Spleen (tissue), 11 donors: ENCODE data around the gene SIK1. TPM values are rescaled to one million over a fixed set of nuclear protein-coding genes. Genes with fewer than 3 reads are reported as not detected.

Source experiments
- DNase-seq: peaks from one replicate; pipeline ENCODE4 v3.0.0-alpha.2; 2020
- H3K27ac ChIP-seq, 8 donors: fragments of 200-600 bp; sonication (generic) in 7 of 8; 1 replicate in 4 of 8; 2 replicates in 4 of 8; pipeline versions ENCODE4 v1.5.0 to v1.8.0; 2016 to 2021; ENCODE audit warnings: inconsistent platforms in 4 of 8, mild to moderate bottlenecking in 4 of 8, moderate library complexity in 1 of 8
- H3K27me3 ChIP-seq, 7 donors: fragments of 200-600 bp; sonication (generic) in 6 of 7; replicated peaks in 1 of 7; 1 replicate in 4 of 7; 2 replicates in 3 of 7; pipeline versions ENCODE4 v1.5.0 to v1.8.0; 2016 to 2021; ENCODE audit warnings: inconsistent platforms in 3 of 7, mild to moderate bottlenecking in 1 of 7
- H3K36me3 ChIP-seq, 6 donors: fragments of 200-600 bp; sonication (generic) in 5 of 6; 1 replicate in 4 of 6; 2 replicates in 2 of 6; pipeline versions ENCODE4 v1.5.0 to v1.8.0; 2016 to 2021; ENCODE audit warnings: inconsistent platforms in 2 of 6
- H3K4me1 ChIP-seq, 6 donors: fragments of 200-600 bp; sonication (generic) in 5 of 6; 1 replicate in 3 of 6; 2 replicates in 3 of 6; pipeline versions ENCODE4 v1.5.0 to v1.8.0; 2016 to 2021; ENCODE audit warnings: inconsistent platforms in 3 of 6
- H3K4me3 ChIP-seq, 8 donors: fragments of 200-600 bp; sonication (generic) in 7 of 8; 1 replicate in 4 of 8; 2 replicates in 4 of 8; pipeline versions ENCODE4 v1.5.0 to v1.8.0; 2016 to 2021; ENCODE audit warnings: inconsistent platforms in 4 of 8, mild to moderate bottlenecking in 4 of 8, moderate library complexity in 2 of 8
- H3K9me3 ChIP-seq, 8 donors: fragments of 200-600 bp; sonication (generic) in 7 of 8; 1 replicate in 4 of 8; 2 replicates in 4 of 8; pipeline versions ENCODE4 v1.5.0 to v1.8.0; 2016 to 2021; ENCODE audit warnings: inconsistent platforms in 4 of 8
- POLR2A ChIP-seq, 3 donors: fragments of 450-650 bp; IDR thresholded peaks; one replicate each; pipeline ENCODE4 v1.5.1; 2017; ENCODE audit warnings: antibody characterized with exemption in 3 of 3, mild to moderate bottlenecking in 1 of 3
- POLR2AphosphoS5 ChIP-seq, 3 donors: sonication (generic); formaldehyde crosslinking; IDR thresholded peaks; one replicate each; pipeline ENCODE4 v1.5.1; 2017; ENCODE audit warnings: antibody characterized with exemption in 3 of 3
- WGBS, 5 donors: extraction: QIAGEN DNeasy Blood & Tissue Kit in 3 of 5; methylation state at CpG; one replicate each; pipeline versions ENCODE4 v1.1.5 to v1.1.7; 2013 to 2018; 5-methylcytosine and 5-hydroxymethylcytosine counted together
- intact Hi-C: fragments of 100-400 bp; cut with DNase I; formaldehyde crosslinking; loops from one replicate; pipeline ENCODE4 v1.15.0; 2023; ENCODE audit warnings: low total_unique reads
- polyA plus RNA-seq, 3 donors: library from polyadenylated mRNA; stranded (reverse); fragments of 200-250 nt; gene quantifications; one replicate each; pipeline ENCODE4 v1.2.1, GENCODE V29; 2013
- total RNA-seq, 7 donors: library from RNA; depleted of rRNA in 3 of 7; stranded (reverse); fragments of >200 nt in 3 of 7; fragmentation: NEBNext Ultra II Directional in 4 of 7; extraction: Animal tissue kit (Norgen Biotek cat#: 25700) in 4 of 7; gene quantifications; one replicate each; pipeline versions ENCODE4 v1.1.0 to v1.2.1, GENCODE V29; 2016 to 2021
- TF ChIP-seq, protein P1 (sequence below), 11 experiments: fragments of 200-600 bp in 7 of 11; fragments of 450-650 bp in 4 of 11; sonication (generic) in 4 of 11; IDR thresholded peaks in 8 of 11; conservative IDR thresholded peaks in 3 of 11; 1 replicate in 7 of 11; 2 replicates in 4 of 11; pipeline versions ENCODE4 v1.4.0 to v1.8.0; 2016 to 2021; ENCODE audit warnings: antibody characterized with exemption in 11 of 11, inconsistent platforms in 4 of 11, mild to moderate bottlenecking in 1 of 11
- donor health status: healthy with polysubstance abuse.
- donor health status: DM: no; HTN: no; CAD: no; lungs with moderate emphysema.
- donor health status: DM: no; HTN: no; CAD: no.
- donor health status: Bipolar disorder and iron deficiency.
- donor health status: healthy.
- donor health status: DM: no; HTN: no; CAD: no.
- donor health status: DM: yes; HTN: yes; CAD: no.

SIK1 gene
- total and polyA plus RNA-seq, 10 donors = 0.48 to 43.9 (median 12.2) TPM

DNA sequence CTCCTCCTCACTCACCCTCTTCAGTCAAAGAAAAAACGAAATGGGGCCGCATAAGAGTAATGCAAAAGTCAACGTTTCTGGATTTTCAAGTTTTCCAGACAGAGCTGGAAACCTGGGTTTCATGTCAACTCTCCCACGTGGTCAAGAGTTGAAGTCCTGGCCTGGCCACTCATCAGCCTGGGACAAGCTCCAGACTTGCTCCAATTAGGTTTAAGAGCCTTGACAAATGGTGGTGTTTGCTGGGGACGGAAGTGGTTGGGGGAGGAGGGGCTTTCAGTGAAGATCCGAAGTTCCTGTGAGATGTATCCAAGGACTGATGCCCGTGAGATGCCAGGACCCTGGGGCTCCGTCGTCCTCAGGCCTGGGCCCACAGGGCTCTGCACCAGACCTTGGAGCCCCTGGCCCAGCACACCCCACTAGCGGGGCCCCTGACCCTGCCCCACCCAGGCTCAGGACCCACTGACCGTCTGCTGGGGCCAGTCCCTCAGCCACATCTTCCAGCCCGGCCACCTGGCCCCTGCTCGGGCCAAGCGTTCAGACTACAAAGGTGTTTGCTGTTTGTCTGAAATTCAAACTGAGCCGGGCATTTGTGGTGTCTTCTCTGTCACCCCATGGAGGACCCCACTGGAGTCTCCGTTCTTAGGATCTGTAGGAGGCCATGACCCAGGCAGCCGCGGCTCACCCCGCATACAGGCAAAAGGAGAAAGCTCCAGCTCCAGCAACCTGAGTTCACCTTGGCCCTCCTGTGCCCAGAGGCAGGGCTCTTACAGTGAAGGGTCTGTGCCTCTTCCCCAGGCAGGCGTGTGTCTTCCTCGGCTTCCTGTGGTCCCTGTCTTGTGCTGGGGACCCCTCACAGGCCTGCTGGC is 53.3 kb downstream of the SIK1 start:
- no peak for DNase-seq
- intact Hi-C loops = no loop called here
- WGBS, 5 donors = 75 to 91% (median 87%) methylated on average over 13 to 21 of the region's 21 CpGs
- Histone ChIP-seq H3K9me3 (no peaks in the 10 kb centered on the region), H3K27ac (peak overlapping the region in 1 of 8 donors; percentile 4), H3K4me3 (no peak overlapping the region), H3K4me1 (peaks cover 0 to 16% (median under 1%) of the 10 kb centered on the region in 6 donors), H3K36me3 (no peaks in the 10 kb centered on the region), H3K27me3 (no peaks in the 10 kb centered on the region)
- TF ChIP-seq, protein P1, sequence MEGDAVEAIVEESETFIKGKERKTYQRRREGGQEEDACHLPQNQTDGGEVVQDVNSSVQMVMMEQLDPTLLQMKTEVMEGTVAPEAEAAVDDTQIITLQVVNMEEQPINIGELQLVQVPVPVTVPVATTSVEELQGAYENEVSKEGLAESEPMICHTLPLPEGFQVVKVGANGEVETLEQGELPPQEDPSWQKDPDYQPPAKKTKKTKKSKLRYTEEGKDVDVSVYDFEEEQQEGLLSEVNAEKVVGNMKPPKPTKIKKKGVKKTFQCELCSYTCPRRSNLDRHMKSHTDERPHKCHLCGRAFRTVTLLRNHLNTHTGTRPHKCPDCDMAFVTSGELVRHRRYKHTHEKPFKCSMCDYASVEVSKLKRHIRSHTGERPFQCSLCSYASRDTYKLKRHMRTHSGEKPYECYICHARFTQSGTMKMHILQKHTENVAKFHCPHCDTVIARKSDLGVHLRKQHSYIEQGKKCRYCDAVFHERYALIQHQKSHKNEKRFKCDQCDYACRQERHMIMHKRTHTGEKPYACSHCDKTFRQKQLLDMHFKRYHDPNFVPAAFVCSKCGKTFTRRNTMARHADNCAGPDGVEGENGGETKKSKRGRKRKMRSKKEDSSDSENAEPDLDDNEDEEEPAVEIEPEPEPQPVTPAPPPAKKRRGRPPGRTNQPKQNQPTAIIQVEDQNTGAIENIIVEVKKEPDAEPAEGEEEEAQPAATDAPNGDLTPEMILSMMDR (IDR thresholded peaks at IDR 0.05 in 8 of 11, conservative IDR thresholded peaks at IDR 0.05 in 3 of 11) = no peak

DNA sequence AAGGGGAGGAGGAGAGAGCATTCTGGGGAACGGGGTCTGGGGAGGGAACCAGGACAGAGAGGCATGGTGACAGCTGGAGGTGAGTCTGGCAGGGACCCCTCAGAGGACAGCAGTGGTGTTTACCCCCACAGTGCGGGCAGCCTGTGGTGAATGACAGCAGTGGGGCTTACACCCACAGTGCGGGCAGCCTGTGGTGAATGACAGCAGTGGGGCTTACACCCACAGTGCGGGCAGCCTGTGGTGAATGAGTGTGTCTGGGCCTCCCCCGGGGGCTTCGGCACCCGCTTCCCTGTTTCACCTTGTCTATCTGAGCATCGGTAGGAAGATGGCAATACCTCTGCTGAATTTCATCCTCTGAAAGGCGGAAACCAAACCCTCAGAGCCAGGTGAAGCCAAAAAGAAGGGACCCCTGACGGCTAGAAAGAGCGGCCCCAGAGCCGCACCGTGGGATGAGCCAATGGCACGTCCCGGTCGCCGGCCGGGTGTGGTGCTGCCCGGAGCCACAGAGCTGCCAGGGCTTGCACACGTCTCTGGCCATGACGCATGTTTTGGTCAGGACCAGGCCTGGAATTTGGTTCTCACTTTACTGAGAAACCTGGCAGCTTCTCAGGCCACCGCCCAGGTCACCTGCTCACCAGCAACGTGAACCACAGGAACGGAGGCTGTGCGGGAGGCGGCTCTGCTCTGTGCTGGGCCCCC is 54.1 kb downstream of the SIK1 start:
- no peak for DNase-seq
- WGBS, 5 donors = 88 to 93% (median 92%) methylated on average over 20 to 26 of the region's 26 CpGs
- intact Hi-C loops = no loop called here
- H3K9me3 ChIP-seq = no peaks in the 10 kb centered on the region
- no peak overlapping the region for H3K27ac ChIP-seq
- no peaks in the 10 kb centered on the region for H3K27me3 ChIP-seq
- TF ChIP-seq POLR2A (IDR thresholded peaks at IDR 0.05) (no peak), POLR2AphosphoS5 (IDR thresholded peaks at IDR 0.05) (no peak)
- TF ChIP-seq, protein P1 (IDR thresholded peaks at IDR 0.05 in 8 of 11, conservative IDR thresholded peaks at IDR 0.05 in 3 of 11) = no peak
- H3K4me3 ChIP-seq = no peak overlapping the region
- peaks cover 0 to 22% (median 4%) of the 10 kb centered on the region in 6 donors for H3K4me1 ChIP-seq
- no peaks in the 10 kb centered on the region for H3K36me3 ChIP-seq

DNA sequence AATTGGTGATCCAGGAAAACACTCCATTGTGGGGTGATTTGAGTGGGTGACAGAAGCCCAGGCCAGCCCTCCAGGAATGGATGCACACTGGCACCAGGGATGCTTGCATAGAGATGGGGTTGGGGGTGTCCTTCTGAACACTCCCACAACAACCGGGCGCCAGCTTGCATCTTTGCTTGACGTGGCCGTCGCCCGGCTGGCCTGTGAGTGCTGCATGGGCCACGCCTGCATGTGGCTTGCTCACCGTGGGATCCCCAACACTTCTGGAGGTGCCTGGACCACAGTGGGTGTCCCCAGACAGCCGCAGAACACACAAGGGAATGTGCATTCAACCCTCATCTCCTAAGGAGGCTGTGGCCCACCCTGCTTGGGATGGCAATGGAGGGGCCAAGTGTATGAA is 55.1 kb downstream of the SIK1 start:
- DNase-seq = no peak
- Histone ChIP-seq H3K27me3 (no peaks in the 10 kb centered on the region), H3K4me1 (peaks cover 5 to 32% (median 15%) of the 10 kb centered on the region in 6 donors), H3K4me3 (no peak overlapping the region), H3K27ac (no peak overlapping the region), H3K36me3 (no peaks in the 10 kb centered on the region), H3K9me3 (no peaks in the 10 kb centered on the region)
- no peak for TF ChIP-seq POLR2A (IDR thresholded peaks at IDR 0.05)
- TF ChIP-seq, protein P1 (IDR thresholded peaks at IDR 0.05 in 8 of 11, conservative IDR thresholded peaks at IDR 0.05 in 3 of 11) = no peak
- TF ChIP-seq POLR2AphosphoS5 (IDR thresholded peaks at IDR 0.05) = no peak
- intact Hi-C loops = no loop called here
- 90 to 99% (median 96%) methylated on average over 3 to 9 of the region's 9 CpGs for whole genome bisulfite sequencing, 5 donors
